HEK293T (cell line): ENCODE data around the gene NAAA.

ENCODE experiments used
- ARNT ChIP-seq: fragments of 450-650 bp; IDR thresholded peaks from 2 replicates; pipeline ENCODE4 v1.6.1; 2017; ENCODE audit warnings: mild to moderate bottlenecking
- BHLHE40 ChIP-seq: fragments of 450-650 bp; IDR thresholded peaks from 2 replicates; pipeline ENCODE4 v1.6.1; 2016; ENCODE audit warnings: mild to moderate bottlenecking, moderate library complexity, borderline replicate concordance
- CTBP1 ChIP-seq: fragments of 450-650 bp; IDR thresholded peaks from 2 replicates; pipeline ENCODE4 v1.6.1; 2016; ENCODE audit warnings: borderline replicate concordance
- ELF4 ChIP-seq: fragments of 450-650 bp; IDR thresholded peaks from 2 replicates; pipeline ENCODE4 v1.6.1; 2017; ENCODE audit warnings: antibody characterized with exemption
- FOXA1 ChIP-seq: fragments of 450-650 bp; IDR thresholded peaks from 2 replicates; pipeline ENCODE4 v1.6.1; 2016; ENCODE audit warnings: mild to moderate bottlenecking
- FOXK2 ChIP-seq: fragments of 450-650 bp; IDR thresholded peaks from 2 replicates; pipeline ENCODE4 v1.6.1; 2016; ENCODE audit warnings: mild to moderate bottlenecking
- FOXM1 ChIP-seq: fragments of 450-650 bp; IDR thresholded peaks from 2 replicates; pipeline ENCODE4 v1.6.1; 2017; ENCODE audit warnings: mild to moderate bottlenecking, borderline replicate concordance
- HDGF ChIP-seq: fragments of 450-650 bp; IDR thresholded peaks from 2 replicates; pipeline ENCODE4 v1.6.1; 2017; ENCODE audit warnings: antibody characterized with exemption, borderline replicate concordance
- SP1 ChIP-seq: fragments of 450-650 bp; IDR thresholded peaks from 2 replicates; pipeline ENCODE4 v1.6.1; 2017
- SUZ12 ChIP-seq: fragments of 450-650 bp; IDR thresholded peaks from 2 replicates; pipeline ENCODE4 v1.6.1; 2016; ENCODE audit warnings: mild to moderate bottlenecking
- TARDBP ChIP-seq: fragments of 450-650 bp; IDR thresholded peaks from 2 replicates; pipeline ENCODE4 v1.6.1; 2016
- ZNF384 ChIP-seq: fragments of 450-650 bp; IDR thresholded peaks from 2 replicates; pipeline ENCODE4 v1.6.1; 2016

- TF ChIP-seq BHLHE40 (no peak), SP1 (no peak), FOXA1 (no peak), FOXK2 (no peak), HDGF (no peak), FOXM1 (no peak), ARNT (no peak), SUZ12 (no peak), CTBP1 (no peak), ELF4 (no peak), ZNF384 (no peak), TARDBP (no peak)
Observed at GRCh38 chr4:75892508-75892907, 48.3 kb downstream of the NAAA start.
